K562 (cell line): ENCODE results near the gene RAP1GDS1.

Experiments used
- ARNT ChIP-seq, 2 experiments: fragments of 450-650 bp; IDR thresholded peaks; 2 replicates each; pipeline ENCODE4 v1.6.1; 2016; ENCODE audit warnings: mild to moderate bottlenecking in 1 of 2
- EGR1 ChIP-seq: fragments of 450-650 bp; conservative IDR thresholded peaks from 2 replicates; pipeline ENCODE4 v1.6.1; 2017; ENCODE audit warnings: mild to moderate bottlenecking
- KAT8 ChIP-seq: fragments of 450-650 bp; IDR thresholded peaks from 2 replicates; pipeline ENCODE4 v1.6.1; 2016; ENCODE audit warnings: low read depth, mild to moderate bottlenecking
- NEUROD1 ChIP-seq: fragments of 150-350 bp; IDR thresholded peaks from 2 replicates; pipeline ENCODE4 v1.6.1; 2014; ENCODE audit warnings: borderline replicate concordance, low read length, low read depth; ENCODE audit not compliant: partially characterized antibody
- NFRKB ChIP-seq: fragments of 450-650 bp; IDR thresholded peaks from 2 replicates; pipeline ENCODE4 v1.6.1; 2016; ENCODE audit warnings: low read depth
- POLR2AphosphoS5 ChIP-seq: IDR thresholded peaks from 2 replicates; pipeline ENCODE4 v1.6.1; 2011; ENCODE audit warnings: mild to moderate bottlenecking, low read depth, low read length, moderate library complexity; ENCODE audit not compliant: control insufficient read depth, insufficient read depth
- SIN3B ChIP-seq: fragments of 450-650 bp; IDR thresholded peaks from 2 replicates; pipeline ENCODE4 v1.6.1; 2017; ENCODE audit warnings: low read depth, mild to moderate bottlenecking, moderate library complexity
- SP1 ChIP-seq: sonication (generic); formaldehyde crosslinking; IDR thresholded peaks from 2 replicates; pipeline ENCODE4 v1.8.1; 2022; ENCODE audit warnings: mild to moderate bottlenecking, missing genetic modification reagents
- TF ChIP-seq, protein P1 (sequence below), 3 experiments: IDR thresholded peaks in 2 of 3; conservative IDR thresholded peaks in 1 of 3; 2 replicates each; pipeline ENCODE4 v1.5.1; 2011 to 2012; ENCODE audit warnings: low read length in 3 of 3, mild to moderate bottlenecking in 3 of 3, control low read depth in 2 of 3, improper control_type of control experiment in 1 of 3, inconsistent platforms in 1 of 3, low read depth in 1 of 3, mixed read lengths in 1 of 3, moderate library complexity in 1 of 3; ENCODE audit not compliant: insufficient read depth in 2 of 3

DNA sequence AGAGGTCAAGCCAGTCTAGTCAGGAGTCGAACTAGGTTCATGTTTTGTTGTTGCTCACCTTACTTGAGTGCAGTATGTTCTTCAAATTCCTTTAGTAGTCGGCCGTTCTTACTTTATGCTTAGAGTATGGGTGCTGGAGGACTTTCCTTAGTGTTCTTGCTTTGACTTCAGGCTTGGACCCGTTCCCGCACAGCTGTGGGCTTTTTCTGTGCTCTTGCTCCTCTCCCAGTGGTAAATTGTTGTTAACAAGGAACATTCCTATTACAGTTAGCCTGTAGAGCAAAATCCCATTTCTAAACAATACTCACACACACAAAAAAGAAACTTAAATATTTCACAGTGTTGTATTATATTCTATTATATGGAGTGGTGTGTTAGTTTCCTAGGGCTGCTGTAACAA, 113.5 kb downstream of the RAP1GDS1 start:
- TF ChIP-seq SIN3B (no peak), SP1 (CRISPR knock-in tag) (no peak), ARNT (IDR thresholded peaks at IDR 0.05) (no peak), KAT8 (no peak), NFRKB (no peak), NEUROD1 (no peak), EGR1 (no peak), POLR2AphosphoS5 (no peak)
- TF ChIP-seq, protein P1, sequence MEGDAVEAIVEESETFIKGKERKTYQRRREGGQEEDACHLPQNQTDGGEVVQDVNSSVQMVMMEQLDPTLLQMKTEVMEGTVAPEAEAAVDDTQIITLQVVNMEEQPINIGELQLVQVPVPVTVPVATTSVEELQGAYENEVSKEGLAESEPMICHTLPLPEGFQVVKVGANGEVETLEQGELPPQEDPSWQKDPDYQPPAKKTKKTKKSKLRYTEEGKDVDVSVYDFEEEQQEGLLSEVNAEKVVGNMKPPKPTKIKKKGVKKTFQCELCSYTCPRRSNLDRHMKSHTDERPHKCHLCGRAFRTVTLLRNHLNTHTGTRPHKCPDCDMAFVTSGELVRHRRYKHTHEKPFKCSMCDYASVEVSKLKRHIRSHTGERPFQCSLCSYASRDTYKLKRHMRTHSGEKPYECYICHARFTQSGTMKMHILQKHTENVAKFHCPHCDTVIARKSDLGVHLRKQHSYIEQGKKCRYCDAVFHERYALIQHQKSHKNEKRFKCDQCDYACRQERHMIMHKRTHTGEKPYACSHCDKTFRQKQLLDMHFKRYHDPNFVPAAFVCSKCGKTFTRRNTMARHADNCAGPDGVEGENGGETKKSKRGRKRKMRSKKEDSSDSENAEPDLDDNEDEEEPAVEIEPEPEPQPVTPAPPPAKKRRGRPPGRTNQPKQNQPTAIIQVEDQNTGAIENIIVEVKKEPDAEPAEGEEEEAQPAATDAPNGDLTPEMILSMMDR (IDR thresholded peaks at IDR 0.05 in 2 of 3, conservative IDR thresholded peaks at IDR 0.05 in 1 of 3; ENCODE audit: insufficient read depth in 2 of 3, low read depth in 1 of 3, low read length in 3 of 3) = no peak
